Myocyte (in vitro differentiated cells): ENCODE data around the gene ARF3. TPM values are rescaled to one million over a fixed set of nuclear protein-coding genes. Genes with fewer than 3 reads are reported as not detected.

Source experiments
- DNase-seq: peaks from one replicate; pipeline ENCODE4 v3.0.0-alpha.2; 2012; ENCODE audit warnings: low read depth
- polyA plus RNA-seq: library from polyadenylated mRNA; unstranded; fragments of >200 nt; gene quantifications from one replicate; pipeline ENCODE4 v1.2.1, GENCODE V29; 2012; ENCODE audit warnings: missing spikeins
- total RNA-seq: library from RNA; depleted of rRNA; stranded (reverse); fragments of >200 nt; gene quantifications from 2 replicates; pipeline ENCODE4 v1.2.3, GENCODE V29; 2014

The ARF3 gene
- total RNA-seq = 47.6 and 54.1 TPM in 2 replicates
- 129 TPM for polyA plus RNA-seq

- peak; percentile 95 for DNase-seq
Observed at GRCh38 chr12:48957141-48958048, at the start of gene ARF3. Gene ARF3 (minus strand): TSS chr12:48957487. CDS start chr12:48941095, 16,392 bp downstream.

GRCh38 chr12:49000346-49000745 lies 43.1 kb upstream of the ARF3 start:
- no peak for DNase-seq

DNA sequence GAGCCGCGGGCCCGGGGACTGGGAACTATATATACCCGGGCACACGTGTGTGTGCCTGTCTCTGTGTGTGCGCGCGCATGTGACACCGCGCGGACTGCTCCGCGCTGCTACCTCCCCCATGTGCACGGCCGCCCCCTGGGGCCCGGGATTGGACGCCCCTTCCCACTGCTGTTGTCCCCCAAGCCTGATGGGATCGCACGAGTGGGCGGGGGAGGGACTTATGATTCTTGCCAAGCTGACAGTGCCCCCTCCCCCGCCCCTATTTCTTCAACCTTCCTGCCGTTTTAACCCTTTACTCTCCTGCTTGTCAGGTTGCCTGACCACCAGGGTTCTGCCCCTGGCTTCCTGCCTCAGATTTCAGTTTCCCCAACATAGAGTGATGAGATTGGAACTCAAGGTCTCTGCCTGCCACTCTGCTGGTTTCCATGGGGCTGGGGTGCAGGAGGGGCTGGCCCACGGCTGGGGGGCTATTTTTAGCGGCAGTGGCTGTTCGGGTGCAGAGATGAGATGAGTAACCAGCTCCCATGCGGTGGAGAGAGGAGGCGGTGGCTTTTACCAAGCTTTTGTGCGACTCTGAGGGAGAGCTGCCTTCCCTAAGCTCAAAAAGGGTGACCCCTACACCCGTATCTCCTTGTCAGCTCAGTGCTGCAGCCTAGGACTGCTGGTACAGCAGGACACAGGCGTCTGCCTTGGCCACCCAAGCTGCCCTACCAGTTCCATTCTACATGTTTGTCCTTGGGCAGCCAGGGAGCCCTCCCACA lies 42.3 kb upstream of the ARF3 start, which contains the start of gene DDN:
TSS of gene DDN (minus strand) at position 5 of the 761 bp plus-strand sequence. CDS start 88 bp downstream, outside the sequence.
- peak; percentile 91 for DNase-seq

DNA sequence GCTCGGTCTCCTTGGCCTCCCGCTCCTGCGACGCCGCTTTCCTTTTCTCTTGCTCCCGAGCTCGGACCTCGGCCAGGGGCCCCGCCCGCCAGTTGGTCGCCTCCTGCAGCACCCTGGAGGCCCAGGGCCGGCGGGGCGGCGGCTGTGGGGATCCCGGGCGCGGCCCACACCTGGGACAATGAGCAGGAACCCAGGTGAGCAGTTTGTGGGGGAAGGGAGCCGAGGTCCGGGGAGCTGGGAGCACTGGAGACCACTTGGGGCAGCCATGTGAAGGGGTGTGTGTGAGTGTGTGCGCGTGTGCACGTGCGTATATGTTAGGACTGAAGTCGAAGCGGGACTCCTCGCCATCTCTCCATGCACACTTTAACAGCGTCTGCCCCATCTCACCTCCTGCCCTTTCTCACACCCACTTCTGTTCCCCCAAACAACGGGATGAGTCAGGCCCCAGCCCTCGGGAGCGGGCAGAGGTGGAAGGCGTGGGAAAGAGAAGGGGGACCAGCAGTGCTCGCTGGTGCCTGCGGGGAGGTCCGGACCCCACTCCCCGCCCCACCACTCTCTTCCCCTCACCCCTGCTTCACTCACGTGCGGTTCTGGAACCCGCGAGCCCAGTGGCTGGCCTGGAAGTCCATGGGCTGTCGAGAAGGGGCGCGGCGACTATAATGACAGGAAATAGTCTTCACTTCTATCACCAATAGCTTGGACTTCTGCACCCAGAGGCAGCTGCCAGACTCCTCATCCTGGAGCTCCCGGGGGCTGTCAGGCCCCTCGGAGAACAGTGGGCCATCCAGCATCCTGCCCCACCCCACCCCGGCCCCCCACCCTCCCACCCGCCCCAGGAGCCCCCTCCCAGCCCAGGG lies 41.4 kb upstream of the ARF3 start:
- no peak for DNase-seq

DNA sequence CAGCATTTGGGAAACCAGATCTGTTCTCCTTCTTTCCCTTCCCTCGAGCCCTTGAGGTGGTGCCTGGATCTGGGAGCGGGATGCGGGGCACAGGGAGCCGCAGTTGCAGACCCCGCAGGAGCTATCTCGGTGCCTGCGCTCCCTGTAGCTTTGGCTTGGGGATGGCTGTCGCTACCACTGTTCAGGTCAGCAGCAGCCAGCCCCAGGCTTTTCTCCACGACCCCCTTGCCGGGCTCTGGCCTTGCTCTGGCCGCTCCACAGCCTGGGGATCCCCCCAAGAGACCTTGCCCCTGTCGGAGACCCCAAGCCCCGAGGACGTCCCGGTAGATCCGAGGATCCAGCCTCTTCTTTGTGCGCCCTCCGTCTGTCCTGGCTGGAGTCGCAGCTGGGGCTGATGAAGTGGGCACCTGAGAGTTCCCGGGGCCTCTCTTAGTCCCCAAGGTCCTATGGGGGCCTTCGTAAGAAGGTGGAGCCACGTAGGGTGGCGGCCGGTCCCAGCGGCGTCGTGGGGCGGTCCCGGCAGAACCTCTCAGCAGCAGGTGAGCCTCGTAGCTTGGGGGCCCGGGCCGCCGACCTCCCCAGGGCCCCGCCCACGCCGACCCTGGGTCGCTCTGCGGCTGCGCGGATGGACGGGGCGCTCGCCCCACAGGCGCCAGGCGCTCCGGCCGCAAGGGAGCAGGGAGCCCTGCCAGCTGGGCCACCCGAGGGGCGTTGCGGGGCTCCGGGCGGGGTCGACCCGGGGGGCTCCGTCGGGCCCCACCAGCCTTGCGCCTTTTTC lies 40.6 kb upstream of the ARF3 start:
- DNase-seq = no peak

DNA sequence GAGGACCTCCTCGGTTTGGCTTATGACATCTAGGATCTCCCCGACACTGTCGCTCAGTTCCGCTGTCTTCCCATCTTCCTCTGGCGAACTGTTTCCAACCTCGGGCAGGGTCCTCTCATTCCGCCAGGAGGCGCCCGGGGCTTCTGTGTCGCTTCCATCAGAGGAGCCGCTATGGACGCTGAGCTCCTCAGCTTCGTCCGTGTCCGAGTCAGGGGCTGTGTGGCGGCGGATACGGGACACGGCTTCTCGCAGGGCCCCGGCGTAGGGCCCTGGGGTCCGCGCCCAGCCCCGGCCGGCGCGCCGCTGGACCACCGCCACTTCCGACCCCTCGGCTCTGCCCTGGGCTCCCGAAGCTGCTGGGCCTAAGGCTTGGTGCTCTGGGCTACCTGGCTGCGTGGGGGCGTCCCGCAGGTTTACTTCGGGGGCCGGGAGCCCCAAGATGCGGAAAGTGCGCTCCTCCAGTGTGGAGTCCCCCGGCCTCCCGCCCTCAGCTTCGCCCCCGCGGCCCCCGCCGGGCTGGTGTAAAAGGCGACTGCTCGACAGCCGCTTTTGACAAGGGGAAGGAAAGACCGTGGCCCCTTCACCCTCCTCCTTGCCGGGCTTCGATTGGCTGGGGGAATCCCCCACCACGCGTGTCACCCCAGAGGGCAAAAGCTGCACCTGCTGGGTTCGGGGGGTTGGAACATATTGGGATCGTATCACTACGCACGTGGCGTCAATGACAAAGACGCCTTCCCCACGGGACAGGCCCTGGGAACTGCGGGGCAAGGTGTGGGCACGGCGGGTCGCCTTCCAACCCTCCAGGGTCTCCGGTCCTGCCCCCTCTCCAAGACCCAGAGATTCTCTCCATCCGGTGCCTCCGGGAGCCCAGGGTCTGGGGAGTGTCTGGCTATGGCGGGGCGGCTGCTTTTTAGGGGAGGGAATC lies 39.8 kb upstream of the ARF3 start:
- peak; percentile 80 for DNase-seq

DNA sequence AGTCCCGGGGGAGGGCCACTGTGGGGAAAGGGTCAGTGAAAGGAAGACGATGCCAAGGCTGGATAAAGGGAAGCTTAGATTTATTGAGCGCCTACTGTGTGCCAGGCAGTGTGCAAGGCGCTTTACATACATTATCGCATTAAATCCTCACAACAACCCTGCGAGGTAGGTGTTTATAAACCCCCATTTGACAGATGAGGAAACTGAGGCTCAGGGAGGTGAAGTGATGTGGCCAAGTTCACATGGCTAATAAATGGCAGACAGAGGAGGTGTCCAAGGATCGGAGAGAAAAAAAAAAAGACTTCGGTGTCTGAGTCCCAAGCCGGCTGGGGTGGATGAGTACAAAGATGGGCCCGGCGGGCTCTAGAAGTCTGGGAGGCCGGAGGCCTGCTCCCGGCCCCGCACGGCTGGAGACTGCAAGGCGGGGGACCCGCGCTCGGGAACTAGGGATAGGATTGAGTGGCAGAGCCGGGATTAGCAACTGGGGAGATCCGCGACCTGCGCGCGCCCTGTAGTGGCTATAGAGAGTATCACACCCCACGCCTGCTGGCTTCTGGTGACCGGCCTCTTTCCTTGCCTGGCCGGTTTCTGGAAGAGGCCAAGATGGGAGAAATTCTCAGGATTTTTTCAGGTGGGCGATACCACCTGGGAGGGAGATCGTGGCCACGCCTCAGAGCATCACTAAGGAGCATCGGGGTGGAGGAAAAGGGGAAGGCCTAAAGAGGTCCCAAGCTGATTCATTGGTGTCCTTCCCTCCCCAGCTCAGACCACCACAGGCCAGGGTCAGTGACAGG lies 38.0 kb upstream of the ARF3 start:
- peak; percentile 86 for DNase-seq

DNA sequence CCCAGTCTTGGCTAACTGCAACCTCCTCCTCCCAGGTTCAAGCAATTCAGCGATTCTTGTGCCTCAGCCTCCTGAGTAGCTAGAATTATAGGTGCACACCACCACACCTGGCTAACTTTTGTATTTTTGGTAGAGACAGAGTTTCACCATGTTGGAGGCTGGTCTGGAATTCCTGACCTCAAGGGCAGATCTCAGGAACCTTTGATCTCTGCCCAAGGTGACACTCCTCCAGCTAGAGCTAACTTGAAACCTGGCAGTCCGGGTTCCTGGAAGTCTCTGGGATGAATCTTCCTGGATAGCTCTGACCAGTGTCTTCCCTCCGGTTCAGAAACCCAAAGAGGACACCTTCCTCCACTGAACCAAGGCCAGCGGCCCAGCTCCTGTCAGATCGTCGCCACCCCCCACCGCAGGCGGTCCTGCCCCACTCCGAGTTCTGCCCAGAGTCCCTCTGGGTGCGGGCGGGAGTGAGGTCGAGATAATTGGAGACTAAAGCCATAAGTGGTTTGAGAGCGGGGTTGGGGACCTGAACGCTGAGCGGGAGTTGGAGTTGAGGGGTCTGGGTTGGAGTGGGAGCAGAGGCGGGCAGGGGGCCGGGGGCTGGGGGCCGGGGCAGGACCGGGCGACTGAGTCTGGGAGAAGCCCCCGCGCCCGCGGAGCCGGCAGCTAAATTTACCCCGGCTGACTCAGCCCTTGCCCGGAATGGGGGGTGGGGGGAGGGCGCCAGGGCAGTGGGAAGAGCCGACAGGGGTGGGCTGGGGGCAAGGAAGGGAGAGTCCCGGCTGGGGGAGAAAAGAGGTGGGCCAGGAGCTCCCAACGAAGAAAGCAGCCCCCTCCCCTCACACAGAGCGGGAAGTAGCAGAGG lies 37.2 kb upstream of the ARF3 start:
- DNase-seq = no peak

DNA sequence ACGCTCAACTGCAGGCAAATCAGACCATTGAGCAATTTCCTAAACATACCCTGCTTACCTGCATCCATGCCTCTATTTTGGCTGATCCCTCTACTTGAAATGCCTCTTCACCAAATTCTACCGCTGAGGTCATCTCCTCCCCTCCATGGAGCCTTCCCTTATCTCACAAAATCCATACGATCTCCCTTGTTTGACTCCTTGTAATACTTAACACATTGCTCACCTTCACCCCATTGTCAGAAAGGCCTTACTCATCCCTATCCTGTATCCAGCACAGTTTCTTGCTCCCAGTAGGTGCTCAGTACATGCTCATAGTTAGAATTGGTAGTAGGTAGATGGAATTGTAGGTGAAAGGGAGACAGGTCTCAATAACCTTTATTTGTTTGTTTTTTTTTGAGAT lies 36.5 kb upstream of the ARF3 start:
- DNase-seq = no peak

DNA sequence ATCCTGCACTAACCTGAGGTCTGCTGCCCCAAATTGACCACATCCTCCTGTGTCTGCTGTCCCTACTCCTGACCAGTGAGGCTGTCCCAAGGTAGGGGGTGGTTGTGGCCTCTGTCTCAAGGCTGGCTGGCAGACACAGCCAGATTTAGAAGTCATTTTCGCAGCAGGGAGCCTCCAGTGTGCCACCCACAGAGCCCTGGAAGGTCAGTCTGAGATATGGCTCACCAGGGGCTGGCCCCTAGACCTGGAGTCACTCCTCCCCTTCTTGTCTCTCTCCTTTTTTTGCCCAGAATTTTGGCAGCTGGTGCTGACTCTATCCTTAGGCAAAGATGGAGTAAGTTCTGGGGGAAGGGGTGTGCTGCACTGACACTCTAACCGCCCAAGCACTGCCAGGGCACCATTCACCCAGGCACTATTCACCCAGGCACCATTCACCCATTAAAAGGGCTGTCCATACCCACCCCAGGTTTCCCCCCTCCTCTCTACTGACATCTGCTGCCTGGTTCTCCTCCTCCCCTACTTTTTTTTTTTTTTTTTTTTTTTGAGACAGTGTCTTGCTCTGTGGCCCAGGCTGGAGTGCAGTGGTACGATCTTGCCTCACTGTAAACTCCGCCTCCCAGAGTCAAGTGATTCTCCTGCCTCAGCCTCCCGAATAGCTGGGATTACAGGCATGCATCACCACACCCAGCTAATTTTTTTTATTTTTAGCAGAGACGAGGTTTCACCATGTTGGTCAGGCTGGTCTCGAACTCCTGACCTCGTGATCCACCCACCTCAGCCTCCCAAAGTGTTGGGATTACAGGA lies 34.2 kb upstream of the ARF3 start:
- DNase-seq = no peak

DNA sequence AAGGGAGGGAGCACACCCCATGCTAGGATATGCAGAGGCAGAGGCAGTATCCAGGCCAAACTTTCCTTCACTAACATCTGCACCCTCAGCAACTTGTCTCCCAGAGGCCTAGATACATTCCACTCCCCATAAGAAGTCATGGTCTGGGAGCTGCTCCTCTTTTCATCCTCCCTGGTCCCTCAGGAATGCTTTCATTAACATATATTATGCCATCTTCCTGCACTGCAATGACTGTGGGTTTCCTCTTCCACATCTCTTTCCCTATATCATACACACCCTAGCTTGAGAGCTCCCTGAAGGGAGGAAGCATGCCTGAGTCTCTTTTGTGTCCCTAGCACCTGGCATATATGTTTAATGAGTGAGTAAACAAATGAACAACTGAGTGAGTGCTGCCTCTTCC lies 33.3 kb upstream of the ARF3 start:
- no peak for DNase-seq

- DNase-seq = peak; percentile 73
Observed at GRCh38 chr12:48988030-48988649, 30.9 kb upstream of the ARF3 start.

GRCh38 chr12:48986720-48987291 lies 29.5 kb upstream of the ARF3 start:
- no peak for DNase-seq

- no peak for DNase-seq
Observed at GRCh38 chr12:48985901-48986300, 28.6 kb upstream of the ARF3 start.

GRCh38 chr12:48985475-48985897 lies 28.2 kb upstream of the ARF3 start:
- peak; percentile 64 for DNase-seq
